GDM1 (cell line): Measurements from ENCODE around the gene MATK.

Source experiments
- DNase-seq: peaks from one replicate; lab custom pipeline; 2025; lab: John Stamatoyannopoulos, UW

Gene MATK, protein sequence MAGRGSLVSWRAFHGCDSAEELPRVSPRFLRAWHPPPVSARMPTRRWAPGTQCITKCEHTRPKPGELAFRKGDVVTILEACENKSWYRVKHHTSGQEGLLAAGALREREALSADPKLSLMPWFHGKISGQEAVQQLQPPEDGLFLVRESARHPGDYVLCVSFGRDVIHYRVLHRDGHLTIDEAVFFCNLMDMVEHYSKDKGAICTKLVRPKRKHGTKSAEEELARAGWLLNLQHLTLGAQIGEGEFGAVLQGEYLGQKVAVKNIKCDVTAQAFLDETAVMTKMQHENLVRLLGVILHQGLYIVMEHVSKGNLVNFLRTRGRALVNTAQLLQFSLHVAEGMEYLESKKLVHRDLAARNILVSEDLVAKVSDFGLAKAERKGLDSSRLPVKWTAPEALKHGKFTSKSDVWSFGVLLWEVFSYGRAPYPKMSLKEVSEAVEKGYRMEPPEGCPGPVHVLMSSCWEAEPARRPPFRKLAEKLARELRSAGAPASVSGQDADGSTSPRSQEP

DNA sequence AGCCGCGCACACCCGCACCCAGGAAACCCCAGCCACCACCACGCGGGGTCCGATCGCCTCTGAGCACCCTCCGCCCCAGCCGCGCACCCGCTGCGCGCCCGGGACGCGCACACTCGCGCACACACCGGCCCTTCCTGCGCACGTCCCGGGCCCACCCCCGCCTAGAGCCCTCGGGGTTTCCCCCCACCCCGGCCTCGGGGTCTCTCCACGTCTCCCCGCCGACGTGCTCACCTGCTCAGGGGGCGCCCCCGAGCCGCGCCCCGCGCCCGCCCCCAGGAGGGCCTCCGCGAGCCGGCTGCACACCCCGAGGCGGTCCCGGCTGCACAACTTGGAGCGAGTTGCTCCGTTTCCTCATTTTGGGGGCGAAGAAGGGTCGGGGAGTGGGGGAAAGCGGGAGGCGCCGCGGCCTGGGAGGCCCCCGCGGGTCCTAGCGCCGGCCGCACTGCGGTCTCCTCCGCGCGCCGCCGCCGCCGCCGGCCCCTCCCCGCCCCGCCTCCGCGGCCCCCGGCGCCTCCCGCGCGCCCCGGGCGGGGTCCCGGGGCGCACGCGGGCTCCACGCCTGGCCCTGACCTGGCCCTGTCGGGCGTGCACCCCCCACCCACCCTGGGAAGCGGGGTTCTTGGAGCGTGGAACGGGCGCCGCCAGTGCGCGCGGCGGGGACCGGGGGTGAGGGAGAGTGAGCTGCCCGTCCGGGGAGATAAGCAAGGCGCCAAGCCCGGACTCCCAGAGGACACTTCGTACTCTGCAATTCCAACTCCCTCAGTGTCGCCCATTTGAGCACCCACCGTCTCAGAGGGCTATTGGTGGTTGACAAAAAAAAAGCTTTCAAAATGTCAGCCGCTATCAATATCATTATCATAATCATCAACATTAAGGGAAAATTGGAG lies at the start of gene MATK:
MATK (minus strand) TSS at position 444 of the 887 bp plus-strand sequence. CDS start 1,246 bp downstream, outside the sequence.
- DNase-seq: peak; percentile 49

DNA sequence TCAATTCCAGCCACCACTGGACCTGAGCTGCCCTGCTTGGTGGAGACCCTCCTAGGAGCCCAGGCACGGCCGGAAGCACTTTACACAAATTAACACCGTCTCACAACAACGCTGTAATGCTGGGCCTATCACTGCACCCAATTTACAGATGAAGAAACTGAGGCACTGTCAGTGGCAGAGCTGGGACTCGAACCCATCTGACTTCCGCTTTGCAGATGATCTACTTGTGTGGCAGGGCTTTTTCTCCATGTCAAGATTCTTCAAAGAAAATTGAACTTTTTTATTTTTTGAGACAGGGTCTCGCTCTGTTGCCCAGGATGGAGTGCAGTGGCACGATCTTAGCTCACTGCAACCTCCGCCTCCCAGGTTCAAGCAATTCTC lies 48.9 kb upstream of the MATK start:
- DNase-seq: no peak

DNA sequence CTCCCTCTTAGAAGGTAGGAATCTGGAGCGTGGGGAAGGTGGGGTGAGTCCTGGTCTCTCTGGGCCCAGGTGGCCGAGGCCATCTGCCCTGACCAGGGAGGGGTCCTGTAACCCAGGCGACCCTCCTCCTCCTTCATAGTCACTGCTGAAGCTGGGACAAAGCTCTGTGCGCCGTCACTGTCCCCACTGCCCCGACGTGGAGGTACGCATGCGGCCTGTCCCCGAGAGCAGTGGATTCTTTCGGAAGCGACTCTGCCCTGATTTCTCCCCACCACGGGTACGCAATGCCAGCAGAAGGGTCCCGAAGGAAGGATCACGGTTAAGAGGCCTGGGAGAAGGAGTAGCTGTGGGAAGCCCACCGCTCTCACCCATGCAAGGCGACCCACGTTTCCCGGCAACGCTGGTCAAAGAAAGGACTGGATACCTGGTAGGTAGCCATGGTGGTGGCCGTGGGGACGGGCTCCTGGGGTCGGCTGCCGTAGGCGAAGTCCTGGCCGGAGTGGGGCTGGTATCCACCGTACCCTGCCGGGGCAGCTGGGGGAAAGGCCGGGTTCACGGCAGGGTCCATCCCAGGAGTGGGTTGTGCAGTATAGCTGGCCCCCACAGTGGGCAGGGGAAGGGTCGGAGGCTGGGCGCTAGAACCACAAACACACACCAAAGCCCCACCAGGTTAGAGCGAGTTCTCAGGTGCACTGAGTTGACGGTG lies 48.3 kb upstream of the MATK start:
- no peak for DNase-seq

DNA sequence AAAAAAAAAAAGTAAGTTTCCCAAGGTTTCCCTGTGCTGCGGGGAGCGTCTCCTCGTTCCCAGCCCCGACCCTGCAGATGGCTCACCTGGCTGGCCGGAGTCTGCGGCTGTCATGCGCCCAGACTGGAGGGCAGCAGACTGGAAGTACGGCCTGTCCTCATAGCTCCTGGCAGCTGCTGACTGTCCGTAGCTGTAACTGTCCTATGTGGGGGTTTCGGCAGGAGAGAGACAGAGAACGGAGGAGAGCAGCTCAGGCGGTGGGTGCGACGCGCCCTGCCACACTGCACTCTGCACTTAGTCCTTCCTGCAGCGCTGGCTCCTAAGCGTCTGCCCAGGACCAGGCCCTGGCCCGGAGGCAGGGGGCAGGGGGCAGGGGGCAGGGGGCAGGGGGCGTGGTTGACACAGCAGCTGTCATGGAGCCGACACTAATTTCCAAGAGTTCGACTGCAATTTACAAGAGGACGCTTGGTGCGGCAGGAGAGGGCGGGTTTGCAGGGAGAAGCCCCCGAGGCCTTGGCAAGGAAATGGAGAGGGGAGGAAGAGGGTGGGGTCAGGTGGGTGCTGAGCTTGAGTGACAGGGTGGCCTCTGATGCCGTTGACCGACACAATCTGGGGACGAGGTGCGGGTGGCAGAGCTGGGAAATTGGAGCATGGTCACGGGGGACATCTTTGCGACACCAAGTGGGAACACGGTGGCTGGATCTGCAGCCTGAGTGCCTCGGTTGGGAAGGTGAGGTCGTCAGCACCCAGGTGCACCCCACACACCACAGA lies 47.6 kb upstream of the MATK start:
- no peak for DNase-seq

DNA sequence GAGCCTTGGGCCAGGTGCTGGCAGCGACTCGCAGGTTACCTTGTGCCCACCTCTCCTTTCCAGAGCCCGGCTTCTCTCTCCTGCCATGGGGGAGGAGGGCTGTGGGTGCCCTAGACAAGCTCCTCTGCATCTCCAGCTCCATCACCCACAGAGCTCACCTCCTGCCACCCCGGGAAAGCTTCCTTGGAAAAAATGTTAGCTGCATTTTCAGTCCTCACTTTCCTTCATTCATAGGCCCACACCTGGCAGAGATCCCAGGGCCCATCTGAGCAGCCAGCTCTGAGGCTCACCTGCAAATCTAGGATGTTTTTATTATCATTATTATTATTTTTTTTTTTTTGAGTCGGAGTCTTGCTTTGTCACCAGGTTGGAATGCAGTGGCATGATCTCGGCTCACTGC lies 45.8 kb upstream of the MATK start:
- DNase-seq: no peak

DNA sequence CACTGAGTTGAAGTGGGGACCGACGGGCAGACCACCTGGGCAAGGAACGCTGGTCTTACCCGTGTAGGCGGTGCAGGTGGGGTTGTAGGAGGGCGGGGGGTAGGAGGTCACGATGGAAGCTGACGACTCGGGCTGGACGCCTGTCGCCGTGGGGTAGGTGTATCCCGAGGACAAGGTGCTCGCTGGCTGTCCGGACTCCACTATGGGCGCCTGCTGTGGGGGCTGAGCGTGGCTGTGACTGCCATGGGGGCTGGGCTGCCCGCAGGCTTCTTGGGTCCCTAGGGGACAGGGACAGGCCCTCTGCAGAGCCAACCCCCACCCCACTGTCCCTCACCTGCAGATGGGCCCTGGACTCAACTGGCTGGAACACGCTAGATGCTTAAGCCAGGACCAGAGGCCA lies 45.4 kb upstream of the MATK start:
- no peak for DNase-seq

DNA sequence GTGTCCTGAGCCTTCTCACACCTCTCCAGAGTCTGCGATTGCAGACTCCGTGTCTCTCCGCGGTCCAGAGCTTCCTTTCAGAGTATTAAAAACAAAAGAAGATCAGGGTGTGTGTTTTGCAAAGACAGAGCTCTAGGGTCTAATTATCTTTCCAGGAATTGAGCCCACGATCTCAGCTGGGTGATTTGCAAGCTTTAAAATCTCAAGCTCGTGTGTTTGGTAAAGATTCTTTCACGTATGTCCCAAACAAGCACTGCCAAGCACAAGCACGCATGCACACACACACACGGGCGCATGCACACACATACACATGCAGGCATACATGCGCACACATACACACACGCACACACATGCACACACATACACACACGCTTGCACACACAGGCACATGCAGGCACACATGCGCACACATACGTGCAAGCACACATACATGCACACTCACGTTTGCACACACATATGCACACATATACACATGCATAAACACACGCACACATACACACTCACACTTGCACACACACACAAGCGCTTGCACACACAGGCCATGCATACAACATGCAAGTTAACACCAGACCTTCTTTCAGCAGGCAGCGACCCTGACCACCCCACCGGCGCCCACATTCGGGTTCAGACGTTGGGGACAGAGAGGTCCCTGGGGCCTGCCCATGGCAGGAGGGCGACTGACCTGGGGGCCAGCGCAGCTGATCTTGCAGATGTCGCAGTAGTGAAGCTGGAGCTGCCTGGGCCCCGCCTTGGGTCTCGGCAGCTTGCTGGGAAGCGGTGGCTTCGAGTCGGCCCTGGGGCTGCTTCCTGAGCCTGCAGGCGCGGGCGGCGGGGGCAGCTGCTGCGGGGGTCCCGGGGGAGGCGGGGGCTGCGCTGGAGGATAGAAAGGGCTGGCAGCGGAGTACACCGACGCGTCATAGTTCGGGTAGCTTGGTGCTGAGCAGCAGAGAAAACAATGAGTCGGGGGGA lies 44.7 kb upstream of the MATK start:
- DNase-seq: no peak

DNA sequence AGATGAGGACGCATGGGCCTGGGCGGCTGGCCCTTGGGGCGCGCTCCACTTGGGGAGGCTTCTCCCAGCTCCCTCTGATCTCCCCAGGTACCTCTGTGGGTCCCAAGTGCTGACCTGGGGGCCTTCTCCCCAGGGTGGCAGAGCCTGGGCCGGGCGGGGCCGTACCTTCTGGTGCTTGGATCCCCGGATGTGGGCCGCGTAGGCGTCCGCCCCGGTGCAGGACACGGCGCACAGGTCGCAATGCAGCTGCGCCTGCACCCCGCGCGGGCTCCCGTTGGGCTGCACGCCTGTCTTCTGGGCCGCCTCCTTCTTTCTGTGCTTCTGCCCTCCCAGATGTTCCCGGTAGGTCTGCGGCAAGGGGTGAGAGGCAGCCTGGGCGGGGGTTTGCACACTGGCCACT lies 41.1 kb upstream of the MATK start:
- DNase-seq: no peak

DNA sequence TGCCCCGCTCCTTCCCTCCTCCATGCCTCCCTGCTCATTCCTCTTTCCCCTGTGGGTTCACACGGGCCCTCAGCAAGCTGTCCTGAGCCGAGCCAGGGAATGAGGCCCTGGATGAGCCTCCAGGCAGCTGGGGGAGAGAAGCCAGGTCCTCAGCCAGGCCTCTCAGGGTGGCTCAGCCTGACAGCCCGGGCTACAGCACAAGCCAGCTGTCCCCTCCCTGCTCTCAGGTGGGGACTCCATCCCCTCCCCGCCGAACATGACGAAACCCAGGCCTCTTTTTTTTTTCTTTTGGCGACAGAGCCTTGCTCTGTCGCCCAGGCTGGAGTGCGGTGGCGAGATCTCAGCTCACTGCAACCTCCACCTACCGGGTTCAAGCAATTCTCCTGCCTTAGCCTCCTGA lies 40.0 kb upstream of the MATK start:
- DNase-seq: no peak

DNA sequence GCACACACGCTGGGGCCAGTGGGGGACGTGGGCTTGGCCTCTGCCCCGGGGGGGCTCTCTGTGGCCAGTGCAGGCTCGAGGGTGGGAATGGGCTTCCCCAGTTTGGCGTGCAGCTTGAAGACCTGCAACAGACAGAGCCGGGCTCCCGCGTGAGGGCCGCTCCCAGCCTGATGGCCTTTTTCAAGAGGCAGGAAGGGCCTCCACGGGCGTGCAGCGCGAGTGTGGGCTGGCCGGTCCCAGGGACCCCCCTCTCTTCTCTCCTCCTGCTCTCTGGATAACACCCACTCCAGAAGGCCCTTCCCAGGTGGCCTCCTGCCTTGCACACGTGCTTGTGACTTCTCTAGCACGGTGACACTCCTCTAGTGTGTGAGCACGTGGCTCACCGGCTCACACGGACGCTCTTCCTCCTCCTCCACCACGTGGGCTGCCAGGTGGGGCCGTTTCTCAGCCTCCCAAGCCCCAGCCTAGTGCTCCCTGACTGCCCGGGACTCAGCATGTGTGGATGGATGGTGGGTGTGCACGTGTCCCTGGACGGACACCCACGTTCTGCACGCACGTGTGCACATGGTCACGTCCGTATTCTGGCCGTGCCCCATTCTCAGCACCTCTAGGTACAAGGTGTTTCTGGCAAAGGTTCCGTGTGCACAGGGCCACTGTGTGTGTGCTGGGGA lies 39.2 kb upstream of the MATK start:
- DNase-seq: no peak

DNA sequence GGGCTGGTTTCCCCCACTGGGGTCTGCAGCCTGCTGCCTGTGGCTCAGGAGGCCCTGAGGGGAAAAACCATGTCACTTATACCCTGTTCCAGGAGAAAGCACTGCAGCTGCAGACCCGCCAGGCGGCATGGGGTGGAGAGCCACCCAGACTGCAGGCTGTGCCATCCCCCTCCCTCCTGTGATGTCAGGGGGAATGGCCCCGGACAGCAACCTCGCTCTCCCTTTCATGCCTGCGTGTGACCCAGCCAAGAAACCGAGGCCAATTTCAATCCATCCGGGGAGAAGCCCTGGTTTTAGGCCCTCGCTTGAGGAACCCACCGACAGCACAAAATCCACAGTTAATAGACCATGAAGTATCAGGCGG lies 37.2 kb upstream of the MATK start:
- DNase-seq: no peak

DNA sequence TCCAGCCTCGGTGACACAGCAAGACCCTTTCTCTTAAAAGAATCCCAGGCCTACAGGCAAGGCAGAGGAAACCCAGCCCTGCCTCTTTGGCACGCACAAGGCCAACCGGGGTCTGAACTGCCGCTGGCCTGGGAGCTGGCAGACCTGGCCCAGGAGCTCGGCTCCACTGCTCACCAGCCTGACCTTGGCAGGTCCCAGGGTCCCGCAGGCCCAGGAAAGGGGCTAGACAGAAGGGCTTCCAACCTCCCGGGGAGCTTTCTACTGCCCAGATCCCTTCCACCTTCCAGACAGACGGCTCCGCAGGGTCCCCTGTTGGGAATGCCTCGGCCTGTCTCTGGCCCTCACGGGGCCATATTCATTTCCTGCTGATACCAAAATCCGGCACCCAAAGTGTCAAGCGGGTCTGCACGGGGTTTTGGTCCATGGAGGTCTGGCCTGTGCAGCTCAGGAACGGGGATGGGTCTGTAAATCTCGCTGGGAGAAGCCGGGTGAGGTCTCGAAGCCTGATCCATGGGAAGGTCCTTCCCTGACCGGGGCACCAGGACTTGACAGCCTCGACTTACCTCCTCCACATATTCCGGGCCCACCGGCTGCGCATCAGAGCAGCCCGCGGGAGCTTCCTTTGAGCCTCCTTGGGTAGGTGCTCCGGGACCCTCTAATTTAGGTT lies 36.6 kb upstream of the MATK start:
- DNase-seq: no peak

DNA sequence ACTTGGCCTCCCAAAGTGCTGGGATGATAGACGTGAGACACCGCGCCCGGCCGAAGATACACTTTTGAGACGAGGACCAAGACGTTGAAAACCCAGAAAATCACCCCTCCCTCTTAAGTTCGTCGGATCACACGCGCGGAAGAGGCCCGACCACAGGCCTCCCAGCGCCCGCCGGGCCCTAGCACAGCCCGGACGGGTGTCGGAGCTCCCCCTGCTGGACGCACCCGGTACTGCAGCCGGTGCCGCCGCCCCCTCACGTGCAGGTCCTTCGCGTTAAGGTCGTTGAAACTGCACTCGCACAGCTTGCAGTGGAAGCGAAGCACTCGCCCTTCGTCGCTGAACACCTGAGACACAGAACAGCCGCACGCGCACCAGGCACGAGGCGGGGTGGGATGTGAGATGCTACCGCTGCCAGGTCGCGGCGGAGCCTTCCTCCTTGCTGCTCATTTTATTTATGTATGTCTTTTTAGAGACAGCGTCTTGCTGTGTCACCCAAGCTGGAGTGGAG lies 35.7 kb upstream of the MATK start:
- DNase-seq: peak; percentile 84

DNA sequence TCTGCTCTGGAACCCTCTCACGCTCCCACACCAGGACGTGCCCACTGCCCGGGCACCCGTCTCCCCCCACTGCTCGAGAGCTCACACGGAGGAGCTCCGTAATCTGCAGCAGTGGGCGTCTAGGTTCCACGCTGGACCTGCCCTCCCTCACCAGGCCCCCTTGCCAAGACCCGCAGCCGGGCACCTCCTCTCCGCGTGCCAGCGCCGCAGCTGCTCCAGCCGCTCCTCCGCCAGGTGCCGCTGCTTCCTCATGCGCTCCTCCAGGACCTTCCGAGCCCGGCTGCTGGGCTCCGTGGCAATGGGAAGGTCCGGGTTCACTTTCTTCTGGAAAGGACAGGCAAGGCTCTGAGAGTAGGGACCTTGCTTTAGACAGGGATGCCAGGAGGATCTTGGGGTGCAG lies 35.0 kb upstream of the MATK start:
- DNase-seq: no peak

DNA sequence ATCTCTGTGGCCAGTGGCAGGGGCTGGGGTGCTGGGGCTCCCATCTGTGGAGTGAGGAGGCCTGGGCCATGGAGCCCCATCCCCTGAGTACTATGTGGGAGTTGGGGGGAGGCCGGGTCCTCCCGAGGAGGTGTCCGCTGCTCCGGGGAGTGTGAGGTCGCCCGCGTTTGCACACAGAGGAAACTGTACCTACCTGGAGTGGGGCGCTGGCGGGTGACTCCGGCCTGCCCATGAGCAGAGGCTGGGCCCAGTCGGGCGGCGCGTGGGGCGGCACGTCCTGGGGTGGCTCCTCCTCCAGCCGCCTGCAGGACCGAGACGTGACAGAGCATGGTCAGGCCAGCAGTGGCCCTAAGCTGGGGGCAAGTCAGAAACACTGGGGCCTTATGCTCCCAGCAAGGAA lies 33.8 kb upstream of the MATK start:
- no peak for DNase-seq

DNA sequence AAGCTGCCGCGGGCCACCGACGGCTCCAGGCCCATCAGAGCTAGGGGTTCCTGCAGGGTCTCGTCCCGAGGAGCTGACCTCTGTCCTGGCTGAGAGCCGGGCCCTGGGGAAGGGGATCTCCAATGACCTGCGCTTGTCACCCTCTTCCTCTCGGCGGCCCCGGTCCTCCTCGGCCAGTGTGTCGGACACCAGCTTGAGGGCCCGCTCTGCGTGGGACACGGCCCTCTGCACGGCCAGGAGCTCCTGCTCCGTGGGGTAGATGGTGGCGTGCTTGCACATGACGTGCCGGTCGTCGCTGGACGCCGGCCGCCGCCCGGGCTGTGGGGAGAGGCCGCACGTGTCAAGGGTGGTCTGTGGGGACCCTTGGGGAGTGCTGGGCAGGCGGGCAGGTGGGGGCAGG lies 32.7 kb upstream of the MATK start:
- DNase-seq: no peak

DNA sequence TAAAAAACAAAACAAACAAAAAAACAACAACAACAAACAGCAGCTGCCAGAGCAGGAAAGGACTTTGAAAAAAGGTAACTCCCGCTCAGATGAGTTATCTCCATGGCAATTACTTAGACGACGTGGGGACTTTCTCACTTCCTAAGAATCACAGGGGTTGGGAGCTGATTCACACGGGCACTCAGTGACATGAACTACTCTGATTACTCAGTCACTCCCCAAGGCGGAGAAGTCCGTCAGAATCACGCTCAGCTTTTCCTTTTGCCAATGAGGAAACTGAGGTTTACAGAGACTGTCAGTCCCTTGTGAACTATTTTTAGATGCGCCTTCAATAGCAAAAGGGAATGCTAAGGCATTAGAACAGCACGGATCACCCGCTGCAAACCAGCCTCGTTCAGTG lies 32.3 kb upstream of the MATK start:
- DNase-seq: no peak

DNA sequence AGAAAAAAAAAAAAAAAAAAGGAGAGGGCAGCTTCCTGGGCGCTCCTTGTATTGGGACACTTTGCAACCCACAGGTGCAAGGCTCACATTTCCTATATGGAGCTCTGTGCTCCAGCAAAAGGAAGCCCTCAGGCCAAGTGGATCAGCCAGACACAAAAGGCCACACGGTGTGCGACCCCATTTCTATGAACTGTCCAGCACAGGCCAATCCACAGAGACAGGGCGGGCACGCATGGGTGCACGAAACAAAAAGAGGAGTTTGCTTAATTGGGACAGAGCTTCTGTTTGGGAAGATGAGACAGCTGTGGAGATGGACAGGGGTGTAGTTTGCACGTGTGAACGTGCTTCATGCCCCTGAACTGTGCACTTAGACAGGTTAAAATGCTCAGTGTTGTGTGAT lies 31.6 kb upstream of the MATK start:
- DNase-seq: no peak

DNA sequence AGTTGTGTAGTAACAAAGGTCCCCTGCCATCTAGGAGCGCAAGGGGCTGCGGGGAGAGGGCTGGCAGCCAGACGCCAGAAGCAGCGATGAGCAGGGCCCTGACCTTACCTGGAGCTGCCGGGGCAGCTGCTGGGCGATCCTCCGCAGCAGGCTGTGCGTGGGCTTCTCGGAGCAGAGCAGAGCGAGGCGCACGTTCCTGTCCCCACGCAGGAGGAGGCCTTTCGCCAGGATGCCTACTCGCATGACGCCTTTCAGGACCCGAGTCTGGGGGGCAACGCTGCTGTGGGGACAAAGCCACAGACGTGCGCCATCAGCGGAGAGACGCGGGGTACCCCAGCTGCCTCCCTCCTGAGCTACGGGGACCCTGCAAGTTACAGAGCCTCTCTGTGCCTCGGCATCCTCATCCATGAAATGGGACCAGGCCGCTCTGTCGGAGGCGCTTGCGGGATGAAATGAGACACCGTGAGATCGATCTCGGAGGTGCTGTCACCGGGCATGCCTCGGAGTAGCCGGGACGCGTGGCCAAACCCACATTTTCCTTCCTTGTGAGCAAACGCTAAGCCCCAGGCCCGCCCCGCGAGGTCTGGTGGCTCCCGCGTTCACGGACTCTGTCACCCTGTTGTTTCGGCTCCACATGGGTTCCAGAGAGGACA lies 30.5 kb upstream of the MATK start:
- DNase-seq: no peak
